Activated effector memory CD4-positive, alpha-beta T cell treated with Interleukin-2 at 50 U/mL for 16 hours (primary cell): ENCODE results near the gene LLGL2.
"Not testable (repeated sequence)": the region's sequence is repeated elsewhere in the genome, so short reads cannot be mapped to it uniquely, and the experiment has no call there.

Source experiments
- DNase-seq: peaks from one replicate; pipeline ENCODE4 v3.0.0-alpha.2; 2020

LLGL2 gene

DNA sequence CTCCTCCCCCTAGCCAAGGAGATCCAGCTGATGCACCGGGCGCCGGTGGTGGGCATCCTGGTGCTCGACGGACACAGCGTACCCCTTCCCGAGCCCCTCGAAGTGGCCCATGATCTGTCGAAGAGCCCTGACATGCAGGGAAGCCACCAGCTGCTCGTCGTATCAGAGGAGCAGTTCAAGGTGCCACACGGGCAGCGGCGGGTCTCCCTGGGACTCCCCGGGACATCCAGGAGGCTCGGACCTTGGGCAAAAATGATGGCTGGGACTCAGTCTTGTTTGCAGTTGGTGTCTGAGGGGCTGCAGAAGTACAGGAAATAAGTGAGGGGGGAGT, 46.4 kb downstream of the LLGL2 start:
- DNase-seq: no peak

DNA sequence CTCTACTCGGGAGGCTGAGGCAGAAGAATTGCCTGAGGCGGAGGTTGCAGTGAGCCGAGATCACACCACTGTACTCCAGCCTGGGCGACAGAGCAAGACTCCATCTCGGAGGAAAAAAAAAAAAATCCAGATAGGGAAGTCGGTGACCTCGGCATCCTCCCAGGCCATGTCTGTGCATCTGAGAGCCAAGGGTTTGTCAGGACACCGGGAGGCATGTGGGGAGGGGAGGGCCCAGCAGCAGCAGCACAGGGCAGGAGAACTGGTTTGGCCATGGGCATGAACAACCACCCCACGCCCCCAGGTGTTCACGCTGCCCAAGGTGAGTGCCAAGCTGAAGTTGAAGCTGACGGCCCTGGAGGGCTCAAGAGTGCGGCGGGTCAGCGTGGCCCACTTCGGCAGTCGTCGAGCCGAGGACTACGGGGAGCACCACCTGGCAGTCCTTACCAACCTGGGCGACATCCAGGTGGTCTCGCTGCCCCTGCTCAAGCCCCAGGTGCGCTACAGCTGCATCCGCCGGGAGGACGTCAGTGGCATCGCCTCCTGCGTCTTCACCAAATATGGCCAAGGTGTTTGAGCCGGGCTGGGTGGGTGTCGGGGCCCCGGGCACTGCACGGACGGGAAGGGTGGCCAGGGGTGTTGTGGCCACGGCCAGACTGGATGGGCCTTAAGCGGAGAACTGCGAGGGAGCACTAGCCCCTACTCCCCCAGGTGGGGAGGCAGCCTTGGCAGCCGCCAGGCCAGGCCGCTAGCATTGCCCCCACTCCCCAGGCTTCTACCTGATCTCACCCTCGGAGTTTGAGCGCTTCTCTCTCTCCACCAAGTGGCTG, 47.4 kb downstream of the LLGL2 start:
- DNase-seq: no peak

DNA sequence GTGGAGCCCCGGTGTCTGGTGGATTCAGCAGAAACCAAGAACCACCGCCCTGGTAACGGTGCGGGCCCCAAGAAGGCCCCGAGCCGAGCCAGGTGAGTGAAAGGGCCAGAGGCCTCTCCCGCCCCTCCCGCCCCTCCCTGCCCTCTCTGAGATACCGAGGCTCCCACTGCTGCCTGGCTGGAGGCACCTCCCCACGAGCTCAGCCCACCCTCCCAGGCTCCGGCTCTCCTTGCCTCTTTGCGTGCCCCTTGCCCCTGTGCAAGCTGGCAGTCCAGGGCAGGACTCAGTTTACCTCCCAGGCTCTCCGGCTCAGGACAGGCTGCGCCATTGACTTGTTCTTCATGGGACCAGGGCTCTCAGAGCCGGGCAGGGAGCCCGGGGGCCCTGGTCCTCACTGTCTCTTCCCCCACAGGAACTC, 48.1 kb downstream of the LLGL2 start:
- no peak for DNase-seq

DNA sequence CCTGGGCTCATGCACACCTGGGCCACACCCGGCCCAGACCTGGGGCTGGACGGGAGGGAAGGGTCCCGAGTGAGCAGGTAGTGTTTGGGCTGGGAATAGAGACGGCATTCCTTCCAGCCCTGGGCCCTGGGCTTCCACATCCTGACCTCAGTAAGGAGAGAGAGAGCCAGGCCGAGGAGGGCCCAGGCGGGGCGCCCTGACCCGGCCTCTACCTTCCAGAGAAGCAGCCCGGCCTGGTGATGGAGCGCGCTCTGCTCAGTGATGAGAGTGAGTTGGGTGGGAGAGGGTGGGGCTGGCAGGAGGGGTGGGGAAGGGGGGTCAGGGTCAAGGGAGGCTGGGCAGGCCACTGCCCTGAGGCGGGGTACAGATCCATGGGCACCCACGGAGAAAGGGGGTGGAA, 48.5 kb downstream of the LLGL2 start:
- no peak for DNase-seq

DNA sequence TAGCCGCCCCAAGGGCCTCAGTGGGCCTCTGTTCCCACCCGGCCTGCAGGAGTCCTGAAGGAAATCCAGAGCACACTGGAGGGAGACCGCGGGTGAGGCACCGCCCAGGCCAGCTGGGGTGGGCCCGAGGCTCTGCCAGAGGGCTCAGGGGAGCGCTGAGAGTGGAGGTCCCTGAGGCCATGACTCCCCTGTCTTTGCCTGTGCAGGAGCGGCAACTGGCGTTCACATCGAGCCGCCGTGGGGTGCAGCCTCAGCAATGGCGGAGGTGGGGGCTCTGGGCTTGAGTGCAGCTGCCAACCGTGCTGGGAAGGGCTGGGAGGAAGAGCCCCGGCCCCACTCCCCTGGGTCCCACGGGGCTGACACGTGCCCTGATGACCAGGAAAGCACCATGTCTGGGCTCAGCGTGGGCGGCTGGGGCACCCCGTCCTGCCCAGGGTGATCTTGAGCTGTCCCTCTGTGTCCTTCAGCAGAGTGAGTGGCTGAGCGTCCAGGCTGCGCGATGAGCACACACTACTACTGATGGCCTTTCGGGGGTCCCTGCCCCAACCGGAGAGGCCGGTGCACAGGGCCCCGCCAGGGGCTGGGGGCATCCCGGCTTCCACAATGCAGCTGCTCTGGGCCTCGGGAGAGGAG, 49.0 kb downstream of the LLGL2 start:
- no peak for DNase-seq

DNA sequence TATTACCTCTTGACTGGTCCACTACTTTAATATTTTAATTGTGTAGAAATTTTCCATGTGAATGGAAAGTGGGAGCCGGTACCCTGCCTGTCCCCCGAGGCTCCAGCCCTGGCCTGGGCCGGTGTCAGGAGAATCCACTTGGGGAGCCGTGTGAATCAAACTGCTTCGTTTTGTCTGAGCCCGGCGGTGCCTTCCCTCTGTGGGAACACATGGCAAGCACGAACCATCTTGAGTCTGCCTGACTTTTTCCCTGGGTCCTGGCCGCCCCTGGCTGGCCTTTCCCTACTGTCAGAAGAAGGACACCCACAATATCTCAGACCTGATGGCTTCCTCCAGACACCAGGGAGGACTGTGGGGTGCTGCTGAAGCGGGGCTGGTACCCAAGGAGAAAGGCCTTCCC, 49.7 kb downstream of the LLGL2 start:
- DNase-seq: no peak

DNA sequence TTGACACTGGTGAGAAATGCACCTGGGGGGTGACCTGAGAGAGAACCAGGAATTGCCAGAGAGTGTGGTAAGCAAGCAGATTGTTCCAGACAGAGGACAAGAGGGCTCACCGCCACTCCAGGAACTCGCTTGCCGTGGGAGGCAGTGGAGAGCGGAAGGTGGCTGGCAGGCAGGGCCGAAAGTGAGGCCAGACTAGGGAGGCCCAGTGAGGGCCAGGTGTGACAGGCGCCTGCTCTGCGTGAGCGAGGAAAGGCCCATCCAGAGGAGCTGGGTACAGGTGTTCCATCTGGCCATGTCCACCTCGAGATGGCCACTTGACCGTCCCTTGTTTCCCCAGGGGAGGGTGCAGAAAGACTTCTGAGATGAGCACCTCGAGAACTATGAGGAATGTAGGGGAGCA, 50.2 kb downstream of the LLGL2 start:
- DNase-seq: no peak

DNA sequence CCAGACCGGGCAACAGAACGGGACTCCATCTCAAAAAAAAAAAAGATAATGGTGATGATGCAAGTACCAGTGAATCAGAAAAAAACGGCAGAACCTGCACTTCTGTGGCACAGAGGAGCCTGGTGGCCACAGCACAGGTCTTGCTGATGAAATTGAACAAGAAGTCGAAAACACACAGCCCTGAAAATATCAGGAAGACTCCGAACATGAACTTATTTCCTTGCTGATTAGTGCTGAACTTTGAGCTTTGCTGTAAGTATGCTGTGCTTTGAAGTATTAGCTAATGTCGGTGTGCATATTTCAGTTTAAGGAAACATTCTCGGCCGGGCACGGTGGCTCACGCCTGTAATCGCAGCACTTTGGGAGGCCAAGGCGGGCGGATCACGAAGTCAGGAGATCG, 51.2 kb downstream of the LLGL2 start:
- DNase-seq: no peak

DNA sequence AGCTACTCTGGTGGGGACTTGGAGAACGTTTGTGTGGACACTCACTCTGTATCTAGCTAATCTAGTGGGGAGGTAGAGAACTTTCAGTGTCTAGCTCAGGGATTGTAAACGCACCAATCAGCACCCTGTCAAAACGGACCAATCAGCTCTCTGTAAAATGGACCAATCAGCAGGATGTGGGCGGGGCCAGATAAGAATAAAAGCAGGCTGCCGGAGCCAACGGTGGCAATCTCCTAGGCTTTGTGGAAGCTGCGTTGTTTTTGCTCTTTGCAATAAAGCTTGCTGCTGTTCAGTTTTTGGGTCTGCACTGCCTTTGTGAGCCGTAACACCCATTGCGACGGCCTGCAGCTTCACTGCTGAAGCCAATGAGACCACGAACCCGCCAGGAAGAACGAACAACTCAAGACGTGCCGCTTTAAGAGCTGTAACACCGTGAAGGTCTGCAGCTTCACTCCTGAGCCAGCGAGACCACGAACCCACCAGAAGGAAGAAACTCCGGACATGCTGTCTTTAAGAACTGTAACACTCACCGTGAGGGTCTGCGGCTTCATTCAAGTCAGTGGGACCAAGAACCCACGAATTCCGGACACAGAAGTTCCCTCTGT, 55.7 kb downstream of the LLGL2 start:
- DNase-seq: not testable (repeated sequence)

DNA sequence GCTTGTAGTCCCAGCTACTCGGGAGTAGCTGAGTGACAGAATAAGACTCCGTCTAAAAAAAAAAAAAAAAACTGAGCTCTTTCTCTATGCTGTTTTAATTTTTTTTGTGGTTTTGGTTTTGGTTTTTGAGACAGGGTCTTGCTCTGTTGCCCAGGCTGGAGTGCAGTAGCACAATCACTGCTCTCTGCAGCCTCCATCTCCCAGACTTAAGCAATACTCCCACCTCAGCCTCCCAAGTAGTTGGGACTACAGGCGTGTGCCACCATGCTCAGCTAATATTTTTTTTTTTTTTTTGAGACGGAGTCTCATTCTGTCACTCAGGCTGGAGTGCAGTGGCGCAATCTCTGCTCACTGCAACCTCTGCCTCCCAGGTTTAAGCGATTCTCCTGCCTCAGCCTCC, 57.7 kb downstream of the LLGL2 start:
- DNase-seq: not testable (repeated sequence)

DNA sequence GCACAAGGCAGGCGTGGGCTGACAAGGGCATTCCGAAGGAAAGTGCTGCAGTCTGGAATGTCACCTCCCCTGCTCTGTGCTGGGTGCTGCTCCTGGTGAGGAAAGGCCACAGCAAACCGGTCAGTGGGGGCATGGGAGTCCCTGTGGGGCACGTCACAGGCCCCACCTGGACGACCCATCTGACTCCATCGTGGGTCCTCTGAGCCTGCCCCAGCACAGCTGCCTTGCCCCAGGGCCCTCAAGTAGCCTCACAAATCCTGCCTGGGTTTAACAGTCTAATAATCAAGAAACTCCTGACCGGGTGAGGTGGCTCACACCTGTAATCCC, 59.3 kb downstream of the LLGL2 start:
- DNase-seq: no peak

DNA sequence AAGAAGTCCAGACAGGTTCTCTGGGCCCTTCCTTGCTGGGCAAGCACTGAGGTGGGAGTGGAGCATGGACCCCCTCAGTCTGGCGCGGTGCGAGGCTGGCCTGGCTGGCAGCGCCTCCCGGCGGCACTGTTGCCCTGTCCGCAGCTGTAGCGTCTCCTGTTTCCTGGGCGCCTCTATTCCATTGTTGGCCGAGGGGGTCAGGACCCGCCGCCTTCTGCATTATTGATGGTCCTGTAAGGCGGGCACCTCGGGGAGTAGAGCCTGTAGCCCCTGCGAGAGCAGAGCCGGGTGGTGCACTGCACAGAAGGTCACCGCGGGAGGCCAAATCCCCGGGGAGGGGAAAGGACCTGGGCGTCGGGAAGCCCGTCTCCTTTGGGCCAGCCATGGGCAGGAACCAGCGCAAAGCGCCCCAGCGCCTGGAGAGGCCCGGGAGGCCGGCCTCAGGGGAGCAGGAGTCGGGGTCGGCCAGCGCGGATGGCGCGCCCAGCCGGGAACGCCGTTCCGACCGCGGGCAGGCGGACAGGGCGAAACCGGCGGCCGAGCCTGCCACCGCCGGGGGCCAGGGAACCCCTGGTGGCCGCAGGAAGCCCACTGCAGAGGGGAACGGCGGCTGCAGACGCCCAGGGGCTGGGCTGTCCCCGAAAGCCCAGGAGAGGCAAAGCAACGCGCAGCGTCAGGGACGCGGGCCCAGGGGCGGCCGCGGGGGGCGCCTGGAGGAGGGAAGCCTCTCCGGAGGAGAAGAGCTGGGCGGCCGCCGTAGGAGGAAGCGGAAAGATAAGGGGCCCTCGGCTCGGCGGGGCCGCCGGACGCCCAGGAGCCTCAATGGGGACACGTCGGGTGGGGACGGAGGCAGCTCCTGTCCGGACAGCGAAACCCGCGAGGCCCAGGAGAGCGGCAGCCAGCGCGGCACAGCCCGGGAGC, 62.4 kb downstream of the LLGL2 start, which contains the start of gene MYO15B:
MYO15B (plus strand) TSS at position 126 of the 921 bp plus-strand sequence; CDS start at position 384, 258 bp downstream.
- peak; percentile 23 for DNase-seq

DNA sequence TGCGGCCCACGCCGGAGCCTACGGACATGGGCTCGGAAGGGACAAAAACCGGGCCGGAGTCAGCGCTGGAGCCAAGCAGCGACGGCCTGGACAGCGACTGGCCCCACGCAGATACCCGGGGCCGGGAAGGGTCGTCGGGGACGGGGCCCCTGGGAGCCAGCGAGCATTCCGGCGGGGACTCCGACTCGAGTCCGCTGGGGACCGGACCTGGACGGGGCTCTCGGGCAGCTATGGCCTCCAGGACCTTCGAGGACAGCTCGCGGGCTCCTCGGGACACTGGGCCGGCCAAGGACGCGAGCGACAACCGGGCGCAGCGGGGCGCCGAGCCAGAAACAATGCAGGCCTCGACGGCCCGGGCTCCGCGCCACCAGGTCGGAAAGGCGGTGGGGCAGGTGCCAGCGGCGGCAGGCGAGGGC, 63.1 kb downstream of the LLGL2 start:
- DNase-seq: no peak

DNA sequence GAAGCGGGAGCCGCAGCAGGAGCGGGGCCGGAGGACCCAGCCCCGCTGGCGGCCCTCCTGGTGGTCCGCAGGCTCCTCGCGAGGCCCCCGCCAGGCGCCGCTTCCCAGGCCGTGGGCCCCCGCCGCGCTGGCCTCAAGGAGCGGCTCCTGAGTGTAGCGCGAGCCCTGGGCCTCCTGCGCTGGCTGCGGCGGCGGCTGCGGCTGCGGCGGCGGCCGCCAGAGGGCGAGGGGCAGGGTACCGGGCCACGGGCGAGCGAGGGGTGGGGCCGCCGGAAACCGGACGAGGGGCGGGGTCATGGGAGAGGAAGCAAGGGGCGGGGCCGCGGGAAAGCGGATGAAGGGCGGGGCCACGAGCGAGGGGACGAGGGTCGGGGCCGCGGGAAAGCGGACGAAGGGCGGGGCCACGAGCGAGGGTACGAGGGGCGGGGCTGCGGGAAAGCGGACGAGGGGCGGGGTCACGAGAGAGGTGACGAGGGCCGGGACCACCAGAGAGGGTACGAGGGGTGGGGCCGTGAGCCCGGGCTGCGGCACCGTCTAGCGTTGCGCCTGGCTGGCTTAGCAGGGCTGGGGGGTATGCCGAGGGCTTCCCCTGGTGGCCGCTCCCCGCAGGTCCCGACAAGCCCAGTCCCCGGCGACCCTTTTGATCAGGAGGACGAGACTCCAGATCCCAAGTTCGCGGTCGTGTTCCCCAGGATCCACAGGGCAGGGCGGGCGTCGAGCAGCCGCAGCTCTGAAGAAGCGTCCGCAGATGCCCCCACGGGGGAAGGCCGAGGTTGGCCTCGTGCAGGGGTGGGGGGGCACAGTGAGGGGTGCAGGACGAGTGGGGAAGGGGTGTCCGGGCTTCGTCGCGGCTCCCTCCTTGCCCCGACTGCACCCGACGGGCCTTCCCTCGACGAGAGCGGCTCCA, 63.8 kb downstream of the LLGL2 start:
- peak; percentile 95 for DNase-seq

DNA sequence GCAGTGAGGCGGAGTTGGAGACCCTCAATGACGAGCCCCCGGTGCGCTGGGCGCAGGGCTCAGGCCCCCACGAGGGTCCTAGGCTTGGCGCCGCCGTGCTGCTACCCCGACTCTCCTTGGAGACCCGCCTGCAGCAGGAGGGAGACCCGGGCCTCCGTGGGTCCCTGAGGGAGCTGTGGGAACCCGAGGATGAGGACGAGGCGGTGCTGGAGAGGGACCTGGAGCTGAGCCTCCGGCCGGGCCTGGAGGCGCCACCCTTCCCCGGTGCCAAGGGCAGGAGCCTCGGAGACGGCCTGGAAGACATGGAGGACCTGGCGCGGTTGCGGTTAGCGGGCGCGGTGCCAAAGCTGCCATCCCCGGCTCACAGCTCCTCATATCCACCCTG, 64.4 kb downstream of the LLGL2 start:
- DNase-seq: no peak

DNA sequence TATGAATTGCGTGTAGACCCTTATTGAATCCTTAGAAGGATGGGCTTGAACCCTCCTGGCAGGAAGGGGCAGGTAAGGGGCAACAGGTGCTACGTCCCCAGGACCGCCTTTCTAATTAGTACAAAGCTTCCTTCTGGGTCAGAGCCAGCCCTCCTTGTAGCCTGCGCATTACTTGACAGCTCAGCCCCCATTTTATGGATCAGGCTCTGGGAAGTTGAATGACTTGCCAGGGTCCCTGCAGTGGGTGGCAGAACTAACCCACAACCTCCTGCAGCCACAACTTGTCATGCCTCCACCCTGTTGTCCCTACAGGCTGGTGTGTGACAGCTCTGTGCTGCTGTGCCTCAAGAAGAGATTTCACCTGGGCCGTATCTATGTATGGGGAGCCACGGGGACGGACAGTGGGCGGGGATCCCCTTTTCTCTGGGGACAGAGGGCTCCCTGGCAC, 64.8 kb downstream of the LLGL2 start:
- DNase-seq: no peak

DNA sequence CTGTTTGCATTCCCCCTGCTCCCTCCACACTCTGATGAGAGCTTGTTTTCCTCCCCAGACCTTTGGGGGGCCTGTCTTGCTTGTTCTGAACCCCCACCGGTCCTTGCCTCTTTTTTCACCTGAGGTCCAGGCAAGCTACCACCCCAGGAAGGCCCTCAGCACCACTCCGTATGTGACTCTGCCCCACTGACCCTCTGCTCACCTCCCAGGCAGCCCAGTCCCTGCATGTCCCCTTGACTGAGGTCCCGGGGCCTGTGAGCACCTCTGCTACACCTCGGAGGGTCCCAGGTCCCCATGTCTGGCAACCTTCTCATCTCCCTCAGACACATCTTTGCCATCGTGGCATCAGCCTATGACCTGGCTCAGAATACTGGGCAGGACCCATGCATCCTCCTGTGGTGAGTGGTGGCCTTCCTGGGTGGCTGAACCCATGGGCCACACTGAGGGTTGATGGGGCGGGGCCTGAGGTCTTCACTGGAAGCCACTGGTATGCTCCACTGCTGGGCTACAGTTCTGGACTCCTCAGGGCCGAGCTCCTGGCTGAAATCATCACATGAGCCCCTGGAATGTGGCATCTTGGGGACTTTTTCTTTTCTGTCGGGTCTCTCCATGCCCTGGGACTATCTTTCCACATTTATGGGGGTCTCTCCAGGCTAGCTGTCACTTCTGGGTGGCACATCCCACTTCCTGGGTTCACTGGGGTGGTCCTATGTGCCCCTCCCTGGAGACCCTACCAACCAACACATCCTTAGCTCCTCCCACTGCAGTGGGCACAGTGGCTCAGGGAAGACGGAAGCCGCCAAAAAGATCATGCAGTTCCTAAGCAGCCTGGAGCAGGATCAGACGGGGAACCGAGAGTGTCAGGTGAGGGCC, 65.6 kb downstream of the LLGL2 start:
- no peak for DNase-seq

DNA sequence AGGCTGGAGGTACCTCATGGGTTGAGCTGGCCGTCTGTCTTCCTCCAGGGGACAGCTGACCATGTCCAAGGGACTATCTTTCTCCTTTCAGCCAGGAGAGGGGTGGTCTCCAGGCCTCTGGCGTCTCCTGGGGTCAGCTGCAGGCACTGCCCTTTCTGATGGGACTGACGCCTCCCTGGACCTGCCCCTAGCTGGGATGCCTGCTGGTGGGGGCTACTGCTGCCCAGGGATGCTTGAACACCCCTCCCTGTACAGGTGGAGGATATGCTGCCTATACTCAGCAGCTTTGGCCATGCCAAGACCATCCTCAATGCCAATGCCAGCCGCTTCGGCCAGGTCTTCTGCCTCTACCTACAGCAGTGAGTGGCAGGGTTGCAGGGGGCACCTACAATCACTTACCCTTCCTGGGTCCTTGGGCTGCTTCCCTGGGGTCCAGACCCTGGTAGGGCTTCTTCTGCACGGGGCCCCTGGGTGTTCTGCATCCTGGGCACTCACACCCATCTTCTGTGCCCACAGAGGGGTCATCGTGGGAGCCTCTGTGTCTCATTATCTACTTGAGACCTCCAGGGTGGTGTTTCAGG, 66.3 kb downstream of the LLGL2 start:
- no peak for DNase-seq

DNA sequence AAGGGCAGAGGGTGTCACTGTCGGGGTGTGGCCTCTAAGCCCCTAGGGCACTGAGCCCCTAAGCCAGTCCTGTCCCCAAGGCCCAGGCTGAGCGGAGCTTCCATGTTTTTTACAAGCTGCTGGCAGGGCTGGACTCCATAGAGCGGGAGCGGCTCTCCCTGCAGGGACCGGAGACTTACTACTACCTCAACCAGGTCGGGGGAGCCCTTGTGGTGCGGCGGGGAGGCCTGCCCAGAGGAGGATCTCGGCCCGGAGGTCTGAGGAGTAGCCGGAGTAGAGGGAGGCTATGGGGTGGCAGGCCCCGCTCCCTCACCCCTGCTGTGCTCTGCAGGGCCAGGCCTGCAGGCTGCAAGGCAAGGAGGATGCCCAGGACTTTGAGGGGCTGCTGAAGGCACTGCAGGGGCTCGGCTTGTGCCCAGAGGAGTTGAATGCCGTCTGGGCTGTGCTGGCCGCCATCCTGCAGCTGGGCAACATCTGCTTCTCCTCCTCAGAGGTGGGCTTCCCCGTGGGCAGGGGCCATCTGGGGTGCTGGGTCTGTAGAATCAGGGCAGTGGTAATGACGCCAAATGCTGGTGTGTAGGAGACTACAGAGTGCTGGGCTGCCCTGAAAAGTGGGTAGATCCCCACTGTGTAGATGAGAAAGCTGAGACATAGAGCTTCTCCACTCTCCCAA, 67.0 kb downstream of the LLGL2 start:
- DNase-seq: no peak

DNA sequence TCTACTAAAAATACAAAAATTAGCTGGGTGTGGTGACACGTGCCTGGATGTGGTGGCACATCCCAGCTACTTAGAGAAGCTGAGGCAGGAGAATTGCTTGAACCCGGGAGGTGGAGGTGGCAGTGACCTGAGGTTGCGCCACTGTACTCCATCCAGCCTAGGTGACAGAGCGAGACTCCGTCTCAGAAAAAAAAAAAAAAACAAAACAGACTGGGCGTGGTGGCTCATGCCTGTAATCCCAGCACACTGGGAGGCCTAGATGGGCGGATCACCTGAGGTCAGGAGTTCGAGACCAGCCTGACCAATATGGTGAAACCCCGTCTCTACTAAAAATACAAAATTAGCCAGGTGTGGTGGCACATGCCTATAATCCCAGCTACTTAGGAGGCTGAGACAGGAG, 67.9 kb downstream of the LLGL2 start:
- not testable (repeated sequence) for DNase-seq
